GM19468 (cell line): Measurements from ENCODE around the gene PSAT1.
"Not testable (repeated sequence)": the region's sequence is repeated elsewhere in the genome, so short reads cannot be mapped to it uniquely, and the experiment has no call there.

Source experiments
- ATAC-seq: cut with Tn5 transposase; IDR thresholded peaks from one replicate; pipeline ENCODE4 v1.9.1; 2021; ENCODE audit warnings: mild to moderate bottlenecking, moderate library complexity, moderate number of reproducible peaks; ENCODE audit not compliant: unreplicated experiment; ENCODE audit errors: extremely low read depth

The PSAT1 gene

GRCh38 chr9:78296893-78297671 lies at the start of gene PSAT1:
Gene PSAT1, plus strand, starts transcription at chr9:78297125. Its CDS starts 86 bp downstream, at chr9:78297211.
- ATAC-seq = peak; percentile 98

GRCh38 chr9:78248635-78249034 lies 48.3 kb upstream of the PSAT1 start:
- no peak for ATAC-seq

DNA sequence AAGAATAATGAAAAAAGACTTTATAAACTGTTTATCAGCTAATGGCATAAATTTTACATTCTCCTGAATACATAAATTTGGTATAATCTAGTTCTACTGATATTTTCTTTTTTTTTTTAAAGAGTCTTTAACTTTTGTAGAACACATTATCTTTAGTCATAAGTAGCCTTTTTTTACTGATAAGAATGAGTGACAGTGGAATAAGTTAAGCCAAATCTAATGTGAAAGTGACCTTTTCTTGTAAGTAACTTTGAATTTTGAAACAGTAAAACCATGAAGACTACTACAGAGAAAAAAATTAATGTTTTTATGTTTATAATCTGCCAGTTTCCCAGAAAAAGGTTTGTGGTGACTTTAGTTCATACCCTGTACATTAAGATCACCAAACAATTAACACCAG lies 47.4 kb upstream of the PSAT1 start:
- no peak for ATAC-seq

DNA sequence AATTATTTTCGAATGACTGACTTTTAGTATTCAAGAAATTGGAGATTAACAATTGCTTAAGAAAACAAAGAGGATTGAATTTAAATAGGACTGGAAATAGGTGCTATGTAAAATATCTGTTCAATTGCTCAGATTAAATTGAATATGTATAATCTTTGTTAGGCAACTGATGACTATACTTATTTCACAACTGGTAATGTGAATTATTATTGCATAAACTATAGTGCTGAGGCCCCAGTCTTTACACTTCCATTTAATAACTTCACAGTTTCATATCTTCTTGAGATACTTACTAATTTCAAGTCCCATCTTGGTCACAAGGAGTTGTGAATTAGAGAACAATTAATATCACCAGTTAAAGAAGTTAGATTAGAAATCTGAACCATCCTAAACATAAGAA lies 44.3 kb upstream of the PSAT1 start:
- no peak for ATAC-seq

GRCh38 chr9:78253285-78253684 lies 43.6 kb upstream of the PSAT1 start:
- ATAC-seq = no peak

DNA sequence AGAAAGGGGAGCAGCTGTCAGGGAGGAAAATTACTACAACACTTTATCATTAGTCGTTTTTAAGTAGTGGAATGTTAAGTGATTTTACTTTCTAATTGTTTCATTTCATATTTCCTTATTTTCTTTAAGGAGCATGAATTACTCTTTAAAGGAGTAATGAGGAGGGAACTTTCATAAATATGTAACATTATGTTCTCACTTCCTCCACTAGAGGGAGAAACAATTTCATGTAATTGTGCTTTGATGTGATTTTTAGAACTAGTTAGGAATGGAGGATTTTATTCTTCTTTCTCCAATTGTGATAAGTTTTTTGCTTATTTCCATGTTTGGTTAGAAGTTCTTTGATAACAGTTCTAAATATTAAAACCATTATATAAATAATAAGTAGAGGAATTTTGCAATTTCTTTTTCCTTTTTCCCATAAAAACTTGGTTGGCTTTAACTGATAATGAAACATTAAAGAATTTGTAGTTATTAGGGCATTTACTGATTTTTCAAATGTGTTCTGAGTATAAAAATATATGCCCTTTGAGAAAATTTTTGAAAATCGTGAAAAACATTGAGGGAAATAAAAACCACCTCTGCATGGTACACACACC lies 35.4 kb upstream of the PSAT1 start:
- ATAC-seq = peak; percentile 55

DNA sequence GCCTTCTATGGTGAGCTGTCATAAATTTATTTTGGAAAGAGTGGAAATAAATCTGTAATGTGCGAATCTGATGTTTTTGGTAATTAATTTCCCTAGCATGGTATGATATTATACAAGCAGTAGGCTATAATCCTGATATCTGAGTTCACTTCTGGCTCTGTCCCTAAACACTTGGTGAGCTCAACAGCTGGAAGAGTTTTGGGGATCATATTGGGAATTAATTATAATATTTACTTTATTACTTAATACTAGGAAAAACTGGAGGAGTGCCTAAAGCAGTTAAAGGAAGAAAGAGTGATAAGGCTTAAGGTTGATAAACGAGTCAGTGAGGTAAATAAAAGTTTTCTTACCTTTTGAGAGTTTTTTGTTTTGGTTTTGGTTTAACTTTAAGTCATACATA lies 34.3 kb upstream of the PSAT1 start:
- ATAC-seq = no peak

GRCh38 chr9:78267889-78268288 lies 29.0 kb upstream of the PSAT1 start:
- ATAC-seq = no peak

- no peak for ATAC-seq
These were observed 27.1 kb upstream of the PSAT1 start for GRCh38 chr9:78269784-78270183.

- ATAC-seq = no peak
These were observed 24.6 kb upstream of the PSAT1 start for GRCh38 chr9:78272307-78272706.

GRCh38 chr9:78273761-78274160 lies 23.2 kb upstream of the PSAT1 start:
- ATAC-seq = no peak

DNA sequence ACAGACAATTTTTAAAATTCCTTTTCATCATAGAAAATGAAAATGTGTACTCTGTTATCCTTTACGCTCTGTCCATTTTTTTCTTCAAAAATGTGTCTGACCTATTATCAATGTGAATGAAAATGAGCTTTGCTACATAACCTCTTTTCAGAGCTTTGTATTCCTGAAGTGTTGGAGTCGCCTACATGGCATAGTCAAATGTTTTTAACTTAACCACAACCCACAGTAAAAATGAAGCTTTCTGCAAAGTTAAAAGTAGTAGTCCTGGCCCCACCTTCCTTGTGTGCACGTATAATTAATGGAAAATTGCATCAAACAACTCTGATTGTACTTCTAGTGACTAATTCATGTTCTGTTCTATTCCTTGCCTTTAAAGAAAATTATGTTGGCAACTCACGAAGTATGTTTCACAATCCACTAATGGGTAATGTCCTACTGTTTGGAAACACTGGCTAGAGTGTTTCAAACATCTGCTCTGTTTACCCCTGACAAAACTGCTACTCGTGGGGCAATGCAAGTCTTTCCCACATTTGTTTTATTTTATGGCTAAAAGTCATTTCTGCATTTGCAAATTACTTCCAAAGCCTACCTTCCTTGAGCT lies 18.6 kb upstream of the PSAT1 start:
- ATAC-seq = no peak

- ATAC-seq = no peak
These were observed 18.1 kb upstream of the PSAT1 start for GRCh38 chr9:78278801-78279200.

DNA sequence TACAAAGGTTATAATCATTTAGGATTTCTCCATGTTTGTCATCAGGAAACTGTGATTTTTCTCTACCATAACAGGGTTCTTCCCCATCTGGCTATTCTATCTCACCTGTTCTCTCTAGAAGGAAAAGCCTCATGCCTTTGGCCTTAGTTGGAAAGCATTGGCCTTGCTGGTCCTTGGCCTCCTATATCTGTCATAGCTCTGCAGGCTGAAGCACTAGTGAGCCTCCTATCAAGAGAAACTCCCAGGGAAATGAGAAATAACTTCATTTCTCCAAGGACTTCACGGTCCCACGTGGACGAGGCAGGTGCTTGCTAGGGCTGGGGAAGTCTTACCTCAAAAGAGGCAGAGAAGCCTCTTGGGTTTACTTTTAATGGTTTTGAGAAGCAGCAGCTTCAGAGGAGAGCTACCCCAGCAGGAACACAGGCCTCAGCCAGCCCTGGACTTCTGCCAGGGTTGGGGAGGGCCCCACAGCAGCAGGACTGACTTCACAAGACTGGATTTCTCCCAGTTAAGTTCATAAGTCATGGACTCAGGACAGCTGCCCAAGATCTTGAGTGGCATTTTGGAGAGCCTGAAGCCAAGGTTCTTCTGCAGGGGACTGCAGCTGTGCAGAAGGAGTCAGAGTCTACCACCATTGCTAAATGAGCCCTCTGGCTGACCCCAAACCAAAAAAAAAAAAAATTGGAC lies 15.8 kb upstream of the PSAT1 start:
- no peak for ATAC-seq

DNA sequence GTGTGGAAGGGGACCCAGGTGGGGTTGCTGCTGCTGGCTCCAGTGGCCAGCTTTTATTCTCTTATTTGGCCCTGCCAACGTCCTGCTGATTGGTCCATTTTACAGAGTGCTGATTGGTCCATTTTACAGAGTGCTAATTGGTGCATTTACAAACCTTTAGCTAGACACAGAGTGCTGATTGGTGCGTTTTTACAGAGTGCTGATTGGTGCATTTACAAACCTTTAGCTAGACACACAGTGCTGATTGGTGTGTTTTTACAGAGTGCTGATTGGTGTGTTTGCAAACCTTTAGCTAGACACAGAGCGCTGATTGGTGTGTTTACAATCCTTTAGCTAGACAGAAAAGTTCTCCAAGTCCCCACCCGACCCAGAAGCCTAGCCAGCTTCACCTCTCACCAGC lies 12.7 kb upstream of the PSAT1 start:
- ATAC-seq = not testable (repeated sequence)

DNA sequence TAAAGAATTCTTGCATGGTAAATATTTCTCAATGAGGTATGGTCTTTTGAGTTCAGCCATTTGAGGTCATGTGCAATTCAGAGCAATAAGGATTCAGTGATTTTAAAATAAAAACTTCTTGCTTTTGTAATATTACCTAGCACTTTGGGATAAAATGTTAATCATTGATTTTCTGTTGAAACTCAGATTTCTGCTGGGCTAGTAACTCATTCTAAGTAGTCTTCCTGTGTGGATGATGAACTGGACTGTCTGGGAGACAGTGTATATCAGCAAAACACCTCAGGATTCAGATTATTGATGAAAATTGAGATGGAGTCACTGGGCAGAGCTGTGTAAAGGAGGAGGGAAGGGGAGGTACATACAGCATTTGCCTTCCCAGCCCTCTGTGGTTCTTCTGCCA lies 10.8 kb upstream of the PSAT1 start:
- no peak for ATAC-seq

DNA sequence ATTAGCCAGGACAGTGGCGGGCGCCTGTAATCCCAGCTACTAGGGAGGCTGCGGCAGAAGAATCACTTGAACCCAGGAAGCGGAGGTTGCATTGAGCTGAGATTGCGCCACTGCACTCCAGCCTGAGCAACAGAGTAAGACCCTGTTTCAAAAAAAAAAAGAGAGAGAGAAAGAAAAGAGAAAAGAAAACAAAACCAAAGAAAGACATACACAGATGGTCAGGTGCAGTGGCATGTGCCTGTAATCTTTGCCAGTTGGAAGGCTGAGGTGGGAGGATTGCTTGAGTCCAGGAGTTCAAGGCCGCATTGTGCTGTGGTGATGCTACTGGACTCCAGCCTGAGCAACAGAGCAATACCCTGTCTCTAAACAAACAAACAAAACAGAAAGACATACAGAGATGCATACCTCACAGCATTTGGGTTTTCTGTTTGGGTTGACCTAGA lies 10.0 kb upstream of the PSAT1 start:
- no peak for ATAC-seq

DNA sequence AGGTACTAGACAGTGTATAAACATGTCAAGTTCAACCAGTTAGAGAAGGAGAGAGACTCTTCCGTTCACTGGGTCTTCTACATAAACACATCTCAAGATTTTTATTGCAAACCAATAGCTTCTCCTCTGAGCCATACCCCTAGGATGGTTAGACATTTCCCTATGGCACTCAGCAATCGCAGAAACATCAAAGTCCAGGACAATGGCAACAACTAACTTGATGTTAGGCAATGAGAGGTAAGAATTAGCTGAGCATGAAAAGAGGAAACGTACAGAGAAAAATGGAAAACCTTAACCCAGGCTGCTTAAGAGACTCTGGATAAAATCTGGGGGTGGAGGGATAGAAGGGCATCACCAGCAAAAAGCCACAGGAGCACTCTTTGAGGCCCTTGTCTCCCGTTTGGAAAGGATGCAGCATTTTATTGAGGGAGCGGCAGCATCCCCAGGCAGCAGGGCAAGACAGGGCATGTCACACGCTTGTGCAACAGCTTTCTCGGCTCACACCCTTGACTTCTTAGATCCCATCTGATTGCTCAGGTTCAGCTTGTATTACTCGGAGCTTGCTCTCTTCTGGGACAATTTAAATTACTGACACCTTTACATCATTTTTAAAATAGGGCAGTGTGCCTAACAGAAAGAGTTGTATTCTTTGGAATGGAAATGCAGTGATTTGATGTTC lies 8.6 kb upstream of the PSAT1 start:
- no peak for ATAC-seq

GRCh38 chr9:78289474-78289873 lies 7.5 kb upstream of the PSAT1 start:
- no peak for ATAC-seq

DNA sequence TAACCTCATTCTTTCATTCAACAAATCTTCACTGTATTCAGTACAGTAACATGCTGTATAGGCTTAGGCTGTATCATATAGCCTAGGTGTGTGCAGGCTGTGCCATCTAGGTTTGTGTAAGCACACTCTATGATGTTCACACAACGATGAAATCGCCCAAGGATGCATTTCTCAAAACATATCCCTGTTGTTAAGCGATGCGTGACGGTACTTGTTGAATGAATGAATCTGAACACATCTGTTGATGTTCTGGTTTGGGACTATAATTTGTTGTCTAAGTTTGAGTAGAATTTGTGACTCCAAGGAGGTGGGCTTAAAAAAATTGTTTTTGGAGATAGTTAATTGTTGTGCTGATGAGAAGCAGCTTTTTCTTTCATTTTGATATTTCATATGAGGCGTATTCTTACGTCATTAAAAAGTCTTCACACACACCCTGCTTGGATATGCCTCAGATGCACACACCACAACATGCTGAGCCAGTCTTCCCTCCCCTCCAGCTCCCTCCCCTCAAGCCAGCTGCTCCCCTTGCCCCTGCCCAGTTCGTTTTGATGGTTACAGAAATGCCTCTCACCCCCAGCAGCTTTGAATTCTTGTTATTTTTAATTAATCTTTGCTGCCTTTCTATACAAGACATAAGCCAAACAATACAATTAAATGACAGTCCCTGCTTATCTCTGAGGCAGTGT lies 5.5 kb upstream of the PSAT1 start:
- ATAC-seq = no peak
